ACHN (cell line): ENCODE results near the gene DYNC1I1.

Source experiments
- DNase-seq: peaks from one replicate; pipeline ENCODE4 v3.0.0-alpha.2; 2015
- in situ Hi-C: cut with HindIII; loops from 2 replicates; pipeline ENCODE4 v1.10.0; 2017; ENCODE audit warnings: low sequenced_read_pairs, low pct_ligation_motif_present, low pct_unique_long_range_greater_than_20kb

Gene DYNC1I1

GRCh38 chr7:95986178-95986764, 213.9 kb downstream of the DYNC1I1 start:
- DNase-seq: no peak
- in situ Hi-C loops: no loop called here

GRCh38 chr7:95989301-95989700, 216.9 kb downstream of the DYNC1I1 start:
- DNase-seq: no peak

GRCh38 chr7:95993380-95993779, 221.0 kb downstream of the DYNC1I1 start:
- in situ Hi-C loops: no loop called here
- no peak for DNase-seq

More at GRCh38 chr7:95989301-95989700, 216.9 kb downstream of the DYNC1I1 start:
- in situ Hi-C loops: no loop called here

- no peak for DNase-seq
- in situ Hi-C loops: no loop called here
Observed at GRCh38 chr7:95996174-95996573, 223.8 kb downstream of the DYNC1I1 start.

GRCh38 chr7:95996886-95997285, 224.5 kb downstream of the DYNC1I1 start:
- in situ Hi-C loops: no loop called here
- no peak for DNase-seq

- in situ Hi-C loops: no loop called here
- no peak for DNase-seq
Observed at GRCh38 chr7:95997632-95998031, 225.3 kb downstream of the DYNC1I1 start.

- no peak for DNase-seq
- in situ Hi-C loops: no loop called here
Observed at GRCh38 chr7:95999481-95999880, 227.1 kb downstream of the DYNC1I1 start.

- in situ Hi-C loops: no loop called here
- DNase-seq: no peak
Observed at GRCh38 chr7:96004578-96004977, 232.2 kb downstream of the DYNC1I1 start.

GRCh38 chr7:96005271-96005670, 232.9 kb downstream of the DYNC1I1 start:
- no peak for DNase-seq
- in situ Hi-C loops: no loop called here

GRCh38 chr7:96009148-96009547, 236.8 kb downstream of the DYNC1I1 start:
- in situ Hi-C loops: no loop called here
- no peak for DNase-seq

- in situ Hi-C loops: no loop called here
- DNase-seq: no peak
Observed at GRCh38 chr7:96013836-96014235, 241.5 kb downstream of the DYNC1I1 start.

- no peak for DNase-seq
- in situ Hi-C loops: no loop called here
Observed at GRCh38 chr7:96014617-96015016, 242.3 kb downstream of the DYNC1I1 start.

GRCh38 chr7:96016056-96016586, 243.8 kb downstream of the DYNC1I1 start:
- in situ Hi-C loops: no loop called here
- DNase-seq: no peak

- no peak for DNase-seq
- in situ Hi-C loops: no loop called here
Observed at GRCh38 chr7:96016735-96017134, 244.4 kb downstream of the DYNC1I1 start.

GRCh38 chr7:96017877-96018276, 245.5 kb downstream of the DYNC1I1 start:
- no peak for DNase-seq

GRCh38 chr7:96021568-96021967, 249.2 kb downstream of the DYNC1I1 start:
- no peak for DNase-seq
- in situ Hi-C loops: no loop called here

More at GRCh38 chr7:96017877-96018276, 245.5 kb downstream of the DYNC1I1 start:
- in situ Hi-C loops: no loop called here

- DNase-seq: no peak
- in situ Hi-C loops: no loop called here
Observed at GRCh38 chr7:96023387-96023786, 251.0 kb downstream of the DYNC1I1 start.

GRCh38 chr7:96026010-96026409, 253.7 kb downstream of the DYNC1I1 start:
- in situ Hi-C loops: no loop called here
- no peak for DNase-seq

GRCh38 chr7:96026611-96027010, 254.3 kb downstream of the DYNC1I1 start:
- in situ Hi-C loops: no loop called here
- DNase-seq: no peak

GRCh38 chr7:96028729-96029128, 256.4 kb downstream of the DYNC1I1 start:
- in situ Hi-C loops: no loop called here
- DNase-seq: no peak
